ENCODE data around the gene CNTN5.

CNTN5 gene

GRCh38 chr11:99534812-99535211 lies 514.1 kb downstream of the CNTN5 start:
- H3K4me3 ChIP-seq, result no peak overlapping the region
- TF ChIP-seq Cebpa-rat (IDR thresholded peaks at IDR 0.05), result no peak
- H3K27me3 ChIP-seq, result no peaks in the 10 kb centered on the region
- H3K4me2 ChIP-seq, result no peak overlapping the region
- no peaks in the 10 kb centered on the region for H4K20me1 ChIP-seq
- H3K27ac ChIP-seq, result no peak overlapping the region
- H3K36me3 ChIP-seq, result no peaks in the 10 kb centered on the region
- H3K9me3 ChIP-seq (replicated peaks in 1 of 11), result peaks cover 0 to 7% (median 0%) of the 10 kb centered on the region in 11 experiments; a peak in 1 of 22 replicates
- H3K4me1 ChIP-seq, result no peaks in the 10 kb centered on the region
- H3K9ac ChIP-seq, result no peak overlapping the region

- Histone ChIP-seq H3K4me1 (no peaks in the 10 kb centered on the region), H4K20me1 (no peaks in the 10 kb centered on the region), H3K4me3 (no peak overlapping the region), H3K27ac (no peak overlapping the region), H3K4me2 (no peak overlapping the region), H3K36me3 (no peaks in the 10 kb centered on the region), H3K9ac (no peak overlapping the region), H3K9me3 (replicated peaks in 1 of 11) (peaks cover 0 to 7% (median 0%) of the 10 kb centered on the region in 11 experiments; a peak in 1 of 22 replicates), H3K27me3 (no peaks in the 10 kb centered on the region)
- no peak for TF ChIP-seq Cebpa-rat (IDR thresholded peaks at IDR 0.05)
Observed at GRCh38 chr11:99535406-99535805, 514.7 kb downstream of the CNTN5 start.

- H3K9me3 ChIP-seq (replicated peaks in 1 of 11), result peaks cover 0 to 7% (median 0%) of the 10 kb centered on the region in 11 experiments; a peak in 1 of 22 replicates
- no peak overlapping the region for H3K4me2 ChIP-seq
- TF ChIP-seq Cebpa-rat (IDR thresholded peaks at IDR 0.05), result no peak
- H3K27me3 ChIP-seq, result no peaks in the 10 kb centered on the region
- H3K4me1 ChIP-seq, result no peaks in the 10 kb centered on the region
- H3K36me3 ChIP-seq, result no peaks in the 10 kb centered on the region
- no peak overlapping the region for H3K27ac ChIP-seq
- H3K4me3 ChIP-seq, result no peak overlapping the region
- H4K20me1 ChIP-seq, result no peaks in the 10 kb centered on the region
- no peak overlapping the region for H3K9ac ChIP-seq
Observed at GRCh38 chr11:99535819-99536218, 515.1 kb downstream of the CNTN5 start.

GRCh38 chr11:99537681-99538080 lies 516.9 kb downstream of the CNTN5 start:
- Histone ChIP-seq H3K9ac (no peak overlapping the region), H3K4me3 (no peak overlapping the region), H3K36me3 (no peaks in the 10 kb centered on the region), H3K4me2 (no peak overlapping the region), H3K27me3 (no peaks in the 10 kb centered on the region), H3K27ac (no peak overlapping the region), H3K9me3 (replicated peaks in 1 of 11) (no peaks in the 10 kb centered on the region), H4K20me1 (no peaks in the 10 kb centered on the region), H3K4me1 (no peaks in the 10 kb centered on the region)
- no peak for TF ChIP-seq Cebpa-rat (IDR thresholded peaks at IDR 0.05)

GRCh38 chr11:99545616-99546015 lies 524.9 kb downstream of the CNTN5 start:
- Histone ChIP-seq H3K27me3 (no peaks in the 10 kb centered on the region), H3K27ac (no peak overlapping the region), H3K9ac (no peak overlapping the region), H3K4me2 (no peak overlapping the region), H4K20me1 (no peaks in the 10 kb centered on the region), H3K4me3 (no peak overlapping the region), H3K36me3 (no peaks in the 10 kb centered on the region), H3K9me3 (replicated peaks in 1 of 11) (no peaks in the 10 kb centered on the region), H3K4me1 (no peaks in the 10 kb centered on the region)
- no peak for TF ChIP-seq Cebpa-rat (IDR thresholded peaks at IDR 0.05)

GRCh38 chr11:99548264-99548663 lies 527.5 kb downstream of the CNTN5 start:
- Histone ChIP-seq H3K27ac (no peak overlapping the region), H3K4me1 (no peaks in the 10 kb centered on the region), H4K20me1 (no peaks in the 10 kb centered on the region), H3K9ac (no peak overlapping the region), H3K27me3 (no peaks in the 10 kb centered on the region), H3K4me2 (no peak overlapping the region), H3K36me3 (no peaks in the 10 kb centered on the region), H3K9me3 (replicated peaks in 1 of 11) (no peaks in the 10 kb centered on the region), H3K4me3 (no peak overlapping the region)
- TF ChIP-seq Cebpa-rat (IDR thresholded peaks at IDR 0.05), result no peak

- no peaks in the 10 kb centered on the region for H4K20me1 ChIP-seq
- H3K27me3 ChIP-seq, result no peaks in the 10 kb centered on the region
- H3K36me3 ChIP-seq, result no peaks in the 10 kb centered on the region
- TF ChIP-seq Cebpa-rat (IDR thresholded peaks at IDR 0.05), result no peak
- H3K4me3 ChIP-seq, result no peak overlapping the region
- no peaks in the 10 kb centered on the region for H3K4me1 ChIP-seq
- no peaks in the 10 kb centered on the region for H3K9me3 ChIP-seq (replicated peaks in 1 of 11)
- H3K27ac ChIP-seq, result no peak overlapping the region
- no peak overlapping the region for H3K4me2 ChIP-seq
- H3K9ac ChIP-seq, result no peak overlapping the region
Observed at GRCh38 chr11:99554232-99554903, 533.6 kb downstream of the CNTN5 start.

GRCh38 chr11:99555486-99555885 lies 534.7 kb downstream of the CNTN5 start:
- H3K4me3 ChIP-seq, result no peak overlapping the region
- no peaks in the 10 kb centered on the region for H4K20me1 ChIP-seq
- H3K9me3 ChIP-seq (replicated peaks in 1 of 11), result no peaks in the 10 kb centered on the region
- H3K27me3 ChIP-seq, result no peaks in the 10 kb centered on the region
- no peak overlapping the region for H3K27ac ChIP-seq
- H3K9ac ChIP-seq, result no peak overlapping the region
- H3K36me3 ChIP-seq, result no peaks in the 10 kb centered on the region
- H3K4me2 ChIP-seq, result no peak overlapping the region
- TF ChIP-seq Cebpa-rat (IDR thresholded peaks at IDR 0.05), result no peak
- no peaks in the 10 kb centered on the region for H3K4me1 ChIP-seq

- no peaks in the 10 kb centered on the region for H3K9me3 ChIP-seq (replicated peaks in 1 of 11)
- H3K36me3 ChIP-seq, result no peaks in the 10 kb centered on the region
- no peaks in the 10 kb centered on the region for H3K27me3 ChIP-seq
- H3K27ac ChIP-seq, result no peak overlapping the region
- no peak overlapping the region for H3K4me2 ChIP-seq
- no peak for TF ChIP-seq Cebpa-rat (IDR thresholded peaks at IDR 0.05)
- no peak overlapping the region for H3K9ac ChIP-seq
- no peaks in the 10 kb centered on the region for H4K20me1 ChIP-seq
- peaks cover 0 to 4% (median 0%) of the 10 kb centered on the region in 10 experiments; a peak in 1 of 20 replicates for H3K4me1 ChIP-seq
- H3K4me3 ChIP-seq, result no peak overlapping the region
Observed at GRCh38 chr11:99565333-99565732, 544.6 kb downstream of the CNTN5 start.

GRCh38 chr11:99567334-99567956 lies 546.7 kb downstream of the CNTN5 start:
- H3K9ac ChIP-seq, result no peak overlapping the region
- no peaks in the 10 kb centered on the region for H4K20me1 ChIP-seq
- no peaks in the 10 kb centered on the region for H3K27me3 ChIP-seq
- TF ChIP-seq Cebpa-rat (IDR thresholded peaks at IDR 0.05), result no peak
- H3K4me1 ChIP-seq, result peaks cover 0 to 4% (median 0%) of the 10 kb centered on the region in 10 experiments; a peak in 1 of 20 replicates
- no peak overlapping the region for H3K4me3 ChIP-seq
- no peak overlapping the region for H3K4me2 ChIP-seq
- H3K9me3 ChIP-seq (replicated peaks in 1 of 11), result no peaks in the 10 kb centered on the region
- no peaks in the 10 kb centered on the region for H3K36me3 ChIP-seq
- no peak overlapping the region for H3K27ac ChIP-seq
